AG04449 (cell line): ENCODE results near the gene NRBF2.

ENCODE experiments used
- CTCF ChIA-PET: fragments of 350-600 bp; formaldehyde crosslinking; extraction: SDS; loops from one replicate; lab custom pipeline; 2021; ENCODE audit warnings: antibody characterized with exemption; lab: Yijun Ruan, JAX
- POLR2A ChIA-PET: fragments of 400-600, 350-600 bp; formaldehyde crosslinking; extraction: SDS; loops from one replicate; lab custom pipeline; 2020; ENCODE audit warnings: antibody characterized with exemption, inconsistent platforms; lab: Yijun Ruan, JAX
- DNase-seq: peaks from one replicate; pipeline ENCODE4 v3.0.0-alpha.2; 2010; ENCODE audit warnings: low read depth, low spot score
- H3K4me3 ChIP-seq: 2 replicates; pipeline ENCODE4 v1.5.1; 2011; ENCODE audit warnings: low read depth, mild to moderate bottlenecking, control low read depth, low read length
- CTCF ChIP-seq: IDR thresholded peaks from one replicate; pipeline ENCODE4 v1.5.1; 2011; ENCODE audit warnings: mild to moderate bottlenecking, moderate library complexity, low read length, control low read depth, inconsistent platforms; ENCODE audit not compliant: insufficient read depth; ENCODE audit errors: missing control alignments

The NRBF2 gene

GRCh38 chr10:63165249-63165648, 32.1 kb downstream of the NRBF2 start:
- H3K4me3 ChIP-seq: no peak overlapping the region
- CTCF ChIA-PET: interaction anchor here (1.3 to 11.3 kb wide), 10 partner anchors 8 to 606 kb away, joined by 3 to 375 read pairs (median 34); no protein-coding TSS in a partner anchor
- no peak for DNase-seq
- TF ChIP-seq CTCF: no peak
- POLR2A ChIA-PET: interaction anchor here (3.8 kb wide), 1 partner anchor 465 kb away, joined by 20 read pairs; no protein-coding TSS in a partner anchor

- H3K4me3 ChIP-seq: no peak overlapping the region
- ChIA-PET POLR2A (interaction anchor here (0.6 to 3.8 kb wide), 2 partner anchors 29 to 463 kb away, joined by 3 to 20 read pairs; no protein-coding TSS in a partner anchor), CTCF (interaction anchor here (0.6 to 11.3 kb wide), 47 partner anchors 8 to 700 kb away, joined by 3 to 375 read pairs (median 4); partner anchors contain the start of gene NRBF2)
- peak; percentile 28 for DNase-seq
- TF ChIP-seq CTCF: peak; percentile 62
These were observed 33.7 kb downstream of the NRBF2 start for GRCh38 chr10:63166742-63167258.

- no peak for DNase-seq
- TF ChIP-seq CTCF: no peak
- CTCF ChIA-PET: interaction anchor here (1.7 to 11.3 kb wide), 6 partner anchors 11 to 651 kb away, joined by 5 to 375 read pairs (median 47); no protein-coding TSS in a partner anchor
- POLR2A ChIA-PET: no interaction called here
- no peak overlapping the region for H3K4me3 ChIP-seq
These were observed 35.8 kb downstream of the NRBF2 start for GRCh38 chr10:63168821-63169462.

- no peak for DNase-seq
- ChIA-PET CTCF (interaction anchor here (0.7 to 11.3 kb wide), 5 partner anchors 9 to 548 kb away, joined by 3 to 375 read pairs (median 56); no protein-coding TSS in a partner anchor), POLR2A (no interaction called here)
- no peak overlapping the region for H3K4me3 ChIP-seq
- no peak for TF ChIP-seq CTCF
These were observed 36.5 kb downstream of the NRBF2 start for GRCh38 chr10:63169624-63170023.

GRCh38 chr10:63171255-63171855, 38.2 kb downstream of the NRBF2 start:
- POLR2A ChIA-PET: no interaction called here
- CTCF ChIA-PET: interaction anchor here (0.7 to 11.3 kb wide), 6 partner anchors 14 to 547 kb away, joined by 3 to 375 read pairs (median 14); no protein-coding TSS in a partner anchor

More at GRCh38 chr10:63171255-63171855, 38.2 kb downstream of the NRBF2 start:
- no peak for TF ChIP-seq CTCF
- no peak for DNase-seq
- H3K4me3 ChIP-seq: no peak overlapping the region
